Measurements from ENCODE around the gene C1orf53. TPM values are rescaled to one million over a fixed set of nuclear protein-coding genes. Genes with fewer than 3 reads are reported as not detected.

The C1orf53 gene
- total and polyA plus RNA-seq, 9 of the 15 experiments (the other 6 are each of a cell fraction or from before 2014, with no cell fraction given): 0.31 to 3.2 (median 2.3) TPM

GRCh38 chr1:197859024-197859423, 43.4 kb upstream of the C1orf53 start:
- H3K9ac ChIP-seq (ENCODE audit: insufficient read depth in 1 of 2, low read depth in 2 of 2, low read length in 2 of 2): no peak overlapping the region
- H3K4me2 ChIP-seq (ENCODE audit: insufficient read depth, low read length): no peak overlapping the region
- DNase-seq (ENCODE audit: extremely low read depth in 1 of 4, low spot score in 3 of 4) (no peak), ATAC-seq (no peak), FAIRE-seq (no peak)
- BruUV-seq (replicated peaks): no TSS peak
- no peak overlapping the region for H3K4me3 ChIP-seq
- no peaks in the 10 kb centered on the region for H3K4me1 ChIP-seq (replicated peaks in 1 of 2; ENCODE audit: control insufficient read depth in 2 of 2, insufficient read depth in 2 of 2, low read length in 2 of 2)
- ChIA-PET POLR2A (no interaction called here), CTCF (ENCODE audit: low intra/inter-chr PET ratio) (no interaction called here)
- no peaks in the 10 kb centered on the region for H3K36me3 ChIP-seq (ENCODE audit: control insufficient read depth, insufficient read depth, low read length)
- no peaks in the 10 kb centered on the region for H3K27me3 ChIP-seq (ENCODE audit: control insufficient read depth in 2 of 2, insufficient read depth in 2 of 2, low read length in 2 of 2)
- no peaks in the 10 kb centered on the region for H3K79me2 ChIP-seq (ENCODE audit: control insufficient read depth, insufficient read depth, low read length)
- WGBS (ENCODE audit: insufficient coverage, low coverage, missing lambda C conversion rate): 38% methylated on average over 1 of the region's 1 CpG
- no peak overlapping the region for H2AFZ ChIP-seq (ENCODE audit: low read depth, low read length)
- no peaks in the 10 kb centered on the region for H3K9me1 ChIP-seq (ENCODE audit: control insufficient read depth, insufficient read depth, low read length)
- intact Hi-C loops (cut with micrococcal nuclease): no loop called here
- no peaks in the 10 kb centered on the region for H4K20me1 ChIP-seq (replicated peaks; ENCODE audit: control insufficient read depth, insufficient read depth, low read length)
- no peak overlapping the region for H3K27ac ChIP-seq (ENCODE audit: extremely low read depth, low read depth, low read length)
- in situ Hi-C loops (cut with MboI): no loop called here
- TF ChIP-seq RBM15 (IDR thresholded peaks at IDR 0.05; ENCODE audit: insufficient read depth, low read length) (no peak), ZNF212 (CRISPR knock-in tag; IDR thresholded peaks at IDR 0.05) (no peak), ZBTB40 (IDR thresholded peaks at IDR 0.05) (0 out of 2 replicates have a peak, but pooled peaks have one; percentile 39), ZBTB40 (CRISPR knock-in tag; IDR thresholded peaks at IDR 0.05) (no peak)
- no peaks in the 10 kb centered on the region for H3K9me3 ChIP-seq (replicated peaks; ENCODE audit: control insufficient read depth, insufficient read depth, low read depth, low read length)
